Measurements from ENCODE around the gene DLX6. TPM values are rescaled to one million over a fixed set of nuclear protein-coding genes. Genes with fewer than 3 reads are reported as not detected.

DLX6 gene
- total and polyA plus RNA-seq, 2 experiments from 2014 or later = not detected

DNA sequence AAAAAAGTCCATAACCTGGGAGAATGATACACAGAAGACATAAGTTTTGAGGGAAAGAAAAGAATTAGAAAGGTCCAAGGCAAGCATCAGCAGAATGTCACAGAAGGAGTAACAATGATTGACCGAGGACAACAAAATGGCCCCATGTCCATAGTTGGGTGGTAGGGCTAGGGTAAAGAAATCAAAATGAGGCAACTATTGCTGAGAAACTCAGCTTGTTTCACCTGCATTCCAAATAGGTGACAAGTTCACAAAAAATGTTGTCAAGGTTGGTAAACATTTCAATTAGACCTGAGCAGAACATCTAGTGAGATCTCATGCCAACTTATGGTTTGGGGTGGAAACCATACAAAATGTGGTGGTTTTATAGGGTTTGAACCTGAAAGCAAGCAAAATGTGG is 22.8 kb upstream of the DLX6 start:
- no peak overlapping the region for H2AFZ ChIP-seq
- H3K4me3 ChIP-seq = no peak overlapping the region
- no peaks in the 10 kb centered on the region; the same call in 2 of the 3 replicates for H3K9me3 Mint-ChIP-seq
- H3K4me1 ChIP-seq (ENCODE audit: insufficient read depth) = peaks cover 29% of the 10 kb centered on the region
- no peak overlapping the region for H3K27ac ChIP-seq (ENCODE audit: low read depth)
- peaks cover 40% of the 10 kb centered on the region for H3K27me3 ChIP-seq (ENCODE audit: insufficient read depth)
- H4K20me1 ChIP-seq (replicated peaks; ENCODE audit: insufficient read depth) = peaks cover 3% of the 10 kb centered on the region; the same call in 1 of the 2 replicates
- no peaks in the 10 kb centered on the region for H3K36me3 ChIP-seq (ENCODE audit: insufficient read depth)
- no peak overlapping the region for H3K27ac Mint-ChIP-seq
- no peaks in the 10 kb centered on the region for H3K36me3 Mint-ChIP-seq (ENCODE audit: low read depth)
- TF ChIP-seq EZH2 (IDR thresholded peaks at IDR 0.05; ENCODE audit: low read depth, unreplicated experiment) (no peak), EZH2phosphoT487 (IDR thresholded peaks at IDR 0.05; ENCODE audit: unreplicated experiment) (no peak), CREB1 (CRISPR knock-in tag; IDR thresholded peaks at IDR 0.05; ENCODE audit: low read depth) (no peak), NANOG (IDR thresholded peaks at IDR 0.05; ENCODE audit: borderline replicate concordance) (no peak), ZNF114 (CRISPR knock-in tag; IDR thresholded peaks at IDR 0.05) (no peak), ZNF331 (CRISPR knock-in tag; IDR thresholded peaks at IDR 0.05; ENCODE audit: low read depth) (no peak), STAT1 (IDR thresholded peaks at IDR 0.05; ENCODE audit: unreplicated experiment) (no peak)
- TF ChIP-seq, protein P1, sequence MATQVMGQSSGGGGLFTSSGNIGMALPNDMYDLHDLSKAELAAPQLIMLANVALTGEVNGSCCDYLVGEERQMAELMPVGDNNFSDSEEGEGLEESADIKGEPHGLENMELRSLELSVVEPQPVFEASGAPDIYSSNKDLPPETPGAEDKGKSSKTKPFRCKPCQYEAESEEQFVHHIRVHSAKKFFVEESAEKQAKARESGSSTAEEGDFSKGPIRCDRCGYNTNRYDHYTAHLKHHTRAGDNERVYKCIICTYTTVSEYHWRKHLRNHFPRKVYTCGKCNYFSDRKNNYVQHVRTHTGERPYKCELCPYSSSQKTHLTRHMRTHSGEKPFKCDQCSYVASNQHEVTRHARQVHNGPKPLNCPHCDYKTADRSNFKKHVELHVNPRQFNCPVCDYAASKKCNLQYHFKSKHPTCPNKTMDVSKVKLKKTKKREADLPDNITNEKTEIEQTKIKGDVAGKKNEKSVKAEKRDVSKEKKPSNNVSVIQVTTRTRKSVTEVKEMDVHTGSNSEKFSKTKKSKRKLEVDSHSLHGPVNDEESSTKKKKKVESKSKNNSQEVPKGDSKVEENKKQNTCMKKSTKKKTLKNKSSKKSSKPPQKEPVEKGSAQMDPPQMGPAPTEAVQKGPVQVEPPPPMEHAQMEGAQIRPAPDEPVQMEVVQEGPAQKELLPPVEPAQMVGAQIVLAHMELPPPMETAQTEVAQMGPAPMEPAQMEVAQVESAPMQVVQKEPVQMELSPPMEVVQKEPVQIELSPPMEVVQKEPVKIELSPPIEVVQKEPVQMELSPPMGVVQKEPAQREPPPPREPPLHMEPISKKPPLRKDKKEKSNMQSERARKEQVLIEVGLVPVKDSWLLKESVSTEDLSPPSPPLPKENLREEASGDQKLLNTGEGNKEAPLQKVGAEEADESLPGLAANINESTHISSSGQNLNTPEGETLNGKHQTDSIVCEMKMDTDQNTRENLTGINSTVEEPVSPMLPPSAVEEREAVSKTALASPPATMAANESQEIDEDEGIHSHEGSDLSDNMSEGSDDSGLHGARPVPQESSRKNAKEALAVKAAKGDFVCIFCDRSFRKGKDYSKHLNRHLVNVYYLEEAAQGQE (IDR thresholded peaks at IDR 0.05; ENCODE audit: unreplicated experiment) = no peak
- TF ChIP-seq, protein P2, sequence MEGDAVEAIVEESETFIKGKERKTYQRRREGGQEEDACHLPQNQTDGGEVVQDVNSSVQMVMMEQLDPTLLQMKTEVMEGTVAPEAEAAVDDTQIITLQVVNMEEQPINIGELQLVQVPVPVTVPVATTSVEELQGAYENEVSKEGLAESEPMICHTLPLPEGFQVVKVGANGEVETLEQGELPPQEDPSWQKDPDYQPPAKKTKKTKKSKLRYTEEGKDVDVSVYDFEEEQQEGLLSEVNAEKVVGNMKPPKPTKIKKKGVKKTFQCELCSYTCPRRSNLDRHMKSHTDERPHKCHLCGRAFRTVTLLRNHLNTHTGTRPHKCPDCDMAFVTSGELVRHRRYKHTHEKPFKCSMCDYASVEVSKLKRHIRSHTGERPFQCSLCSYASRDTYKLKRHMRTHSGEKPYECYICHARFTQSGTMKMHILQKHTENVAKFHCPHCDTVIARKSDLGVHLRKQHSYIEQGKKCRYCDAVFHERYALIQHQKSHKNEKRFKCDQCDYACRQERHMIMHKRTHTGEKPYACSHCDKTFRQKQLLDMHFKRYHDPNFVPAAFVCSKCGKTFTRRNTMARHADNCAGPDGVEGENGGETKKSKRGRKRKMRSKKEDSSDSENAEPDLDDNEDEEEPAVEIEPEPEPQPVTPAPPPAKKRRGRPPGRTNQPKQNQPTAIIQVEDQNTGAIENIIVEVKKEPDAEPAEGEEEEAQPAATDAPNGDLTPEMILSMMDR (conservative IDR thresholded peaks at IDR 0.05; ENCODE audit: low read depth in 2 of 2) = no peak
- ATAC-seq = no peak
- peaks cover 11% of the 10 kb centered on the region for H3K4me1 Mint-ChIP-seq
- no peaks in the 10 kb centered on the region for H3F3A ChIP-seq (replicated peaks; ENCODE audit: low read depth)
- no peaks in the 10 kb centered on the region for H3K9me2 ChIP-seq (ENCODE audit: insufficient read depth)
- no peak overlapping the region for H3K4me2 ChIP-seq
- no peak overlapping the region for H3K4me3 Mint-ChIP-seq
- no peak for DNase-seq (ENCODE audit: low spot score)
- no peaks in the 10 kb centered on the region for H3K79me2 ChIP-seq (replicated peaks; ENCODE audit: insufficient read depth)
- H3K27me3 Mint-ChIP-seq (ENCODE audit: insufficient read depth, low read depth, poor library complexity) = peaks cover 22% of the 10 kb centered on the region

DNA sequence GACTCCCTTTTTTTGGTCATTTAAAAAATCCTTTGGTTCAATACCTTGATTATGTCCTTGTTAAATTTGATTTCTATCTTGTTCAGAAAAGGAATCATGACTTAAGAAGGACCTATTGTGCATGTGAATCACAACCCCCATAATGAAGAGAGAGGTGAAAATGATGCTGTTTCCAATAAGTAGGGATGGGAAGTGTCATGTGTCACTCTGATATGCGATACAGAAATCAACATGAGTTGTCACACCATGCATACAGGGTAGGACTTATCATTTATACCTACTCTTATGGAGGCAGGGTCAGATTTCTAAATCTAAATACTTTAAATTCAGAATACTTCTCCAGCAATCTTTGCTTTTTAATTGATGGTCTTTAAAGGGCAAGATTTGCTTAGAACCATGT is 19.4 kb upstream of the DLX6 start:
- no peak overlapping the region for H2AFZ ChIP-seq
- no peak overlapping the region for H3K27ac Mint-ChIP-seq
- no peaks in the 10 kb centered on the region for H3K36me3 ChIP-seq (ENCODE audit: insufficient read depth)
- peaks cover 56% of the 10 kb centered on the region for H3K27me3 Mint-ChIP-seq (ENCODE audit: insufficient read depth, low read depth, poor library complexity)
- peaks cover 57% of the 10 kb centered on the region for H3K4me1 ChIP-seq (ENCODE audit: insufficient read depth)
- TF ChIP-seq ZNF114 (CRISPR knock-in tag; IDR thresholded peaks at IDR 0.05) (no peak), EZH2phosphoT487 (IDR thresholded peaks at IDR 0.05; ENCODE audit: unreplicated experiment) (no peak), STAT1 (IDR thresholded peaks at IDR 0.05; ENCODE audit: unreplicated experiment) (no peak), ZNF331 (CRISPR knock-in tag; IDR thresholded peaks at IDR 0.05; ENCODE audit: low read depth) (no peak), CREB1 (CRISPR knock-in tag; IDR thresholded peaks at IDR 0.05; ENCODE audit: low read depth) (no peak)
- TF ChIP-seq, protein P3, sequence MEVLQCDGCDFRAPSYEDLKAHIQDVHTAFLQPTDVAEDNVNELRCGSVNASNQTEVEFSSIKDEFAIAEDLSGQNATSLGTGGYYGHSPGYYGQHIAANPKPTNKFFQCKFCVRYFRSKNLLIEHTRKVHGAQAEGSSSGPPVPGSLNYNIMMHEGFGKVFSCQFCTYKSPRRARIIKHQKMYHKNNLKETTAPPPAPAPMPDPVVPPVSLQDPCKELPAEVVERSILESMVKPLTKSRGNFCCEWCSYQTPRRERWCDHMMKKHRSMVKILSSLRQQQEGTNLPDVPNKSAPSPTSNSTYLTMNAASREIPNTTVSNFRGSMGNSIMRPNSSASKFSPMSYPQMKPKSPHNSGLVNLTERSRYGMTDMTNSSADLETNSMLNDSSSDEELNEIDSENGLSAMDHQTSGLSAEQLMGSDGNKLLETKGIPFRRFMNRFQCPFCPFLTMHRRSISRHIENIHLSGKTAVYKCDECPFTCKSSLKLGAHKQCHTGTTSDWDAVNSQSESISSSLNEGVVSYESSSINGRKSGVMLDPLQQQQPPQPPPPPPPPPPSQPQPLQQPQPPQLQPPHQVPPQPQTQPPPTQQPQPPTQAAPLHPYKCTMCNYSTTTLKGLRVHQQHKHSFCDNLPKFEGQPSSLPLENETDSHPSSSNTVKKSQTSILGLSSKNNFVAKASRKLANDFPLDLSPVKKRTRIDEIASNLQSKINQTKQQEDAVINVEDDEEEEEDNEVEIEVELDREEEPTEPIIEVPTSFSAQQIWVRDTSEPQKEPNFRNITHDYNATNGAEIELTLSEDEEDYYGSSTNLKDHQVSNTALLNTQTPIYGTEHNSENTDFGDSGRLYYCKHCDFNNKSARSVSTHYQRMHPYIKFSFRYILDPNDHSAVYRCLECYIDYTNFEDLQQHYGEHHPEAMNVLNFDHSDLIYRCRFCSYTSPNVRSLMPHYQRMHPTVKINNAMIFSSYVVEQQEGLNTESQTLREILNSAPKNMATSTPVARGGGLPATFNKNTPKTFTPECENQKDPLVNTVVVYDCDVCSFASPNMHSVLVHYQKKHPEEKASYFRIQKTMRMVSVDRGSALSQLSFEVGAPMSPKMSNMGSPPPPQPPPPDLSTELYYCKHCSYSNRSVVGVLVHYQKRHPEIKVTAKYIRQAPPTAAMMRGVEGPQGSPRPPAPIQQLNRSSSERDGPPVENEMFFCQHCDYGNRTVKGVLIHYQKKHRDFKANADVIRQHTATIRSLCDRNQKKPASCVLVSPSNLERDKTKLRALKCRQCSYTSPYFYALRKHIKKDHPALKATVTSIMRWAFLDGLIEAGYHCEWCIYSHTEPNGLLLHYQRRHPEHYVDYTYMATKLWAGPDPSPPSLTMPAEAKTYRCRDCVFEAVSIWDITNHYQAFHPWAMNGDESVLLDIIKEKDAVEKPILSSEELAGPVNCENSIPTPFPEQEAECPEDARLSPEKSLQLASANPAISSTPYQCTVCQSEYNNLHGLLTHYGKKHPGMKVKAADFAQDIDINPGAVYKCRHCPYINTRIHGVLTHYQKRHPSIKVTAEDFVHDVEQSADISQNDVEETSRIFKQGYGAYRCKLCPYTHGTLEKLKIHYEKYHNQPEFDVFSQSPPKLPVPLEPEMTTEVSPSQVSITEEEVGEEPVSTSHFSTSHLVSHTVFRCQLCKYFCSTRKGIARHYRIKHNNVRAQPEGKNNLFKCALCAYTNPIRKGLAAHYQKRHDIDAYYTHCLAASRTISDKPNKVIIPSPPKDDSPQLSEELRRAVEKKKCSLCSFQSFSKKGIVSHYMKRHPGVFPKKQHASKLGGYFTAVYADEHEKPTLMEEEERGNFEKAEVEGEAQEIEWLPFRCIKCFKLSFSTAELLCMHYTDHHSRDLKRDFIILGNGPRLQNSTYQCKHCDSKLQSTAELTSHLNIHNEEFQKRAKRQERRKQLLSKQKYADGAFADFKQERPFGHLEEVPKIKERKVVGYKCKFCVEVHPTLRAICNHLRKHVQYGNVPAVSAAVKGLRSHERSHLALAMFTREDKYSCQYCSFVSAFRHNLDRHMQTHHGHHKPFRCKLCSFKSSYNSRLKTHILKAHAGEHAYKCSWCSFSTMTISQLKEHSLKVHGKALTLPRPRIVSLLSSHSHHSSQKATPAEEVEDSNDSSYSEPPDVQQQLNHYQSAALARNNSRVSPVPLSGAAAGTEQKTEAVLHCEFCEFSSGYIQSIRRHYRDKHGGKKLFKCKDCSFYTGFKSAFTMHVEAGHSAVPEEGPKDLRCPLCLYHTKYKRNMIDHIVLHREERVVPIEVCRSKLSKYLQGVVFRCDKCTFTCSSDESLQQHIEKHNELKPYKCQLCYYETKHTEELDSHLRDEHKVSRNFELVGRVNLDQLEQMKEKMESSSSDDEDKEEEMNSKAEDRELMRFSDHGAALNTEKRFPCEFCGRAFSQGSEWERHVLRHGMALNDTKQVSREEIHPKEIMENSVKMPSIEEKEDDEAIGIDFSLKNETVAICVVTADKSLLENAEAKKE (CRISPR knock-in tag; IDR thresholded peaks at IDR 0.05) = no peak
- no peaks in the 10 kb centered on the region for H3K36me3 Mint-ChIP-seq (ENCODE audit: low read depth)
- no peaks in the 10 kb centered on the region for H3K9me2 ChIP-seq (ENCODE audit: insufficient read depth)
- no peak overlapping the region for H3K27ac ChIP-seq (ENCODE audit: low read depth)
- H3K4me3 Mint-ChIP-seq = no peak overlapping the region
- H3K9me3 Mint-ChIP-seq = no peaks in the 10 kb centered on the region; the same call in 2 of the 3 replicates
- H3K79me2 ChIP-seq (replicated peaks; ENCODE audit: insufficient read depth) = no peaks in the 10 kb centered on the region
- no peak overlapping the region for H3K4me3 ChIP-seq
- peaks cover 29% of the 10 kb centered on the region for H3K4me1 Mint-ChIP-seq
- DNase-seq (ENCODE audit: low spot score) (no peak), ATAC-seq (no peak)
- peaks cover 3% of the 10 kb centered on the region; the same call in 1 of the 2 replicates for H4K20me1 ChIP-seq (replicated peaks; ENCODE audit: insufficient read depth)
- H3K27me3 ChIP-seq (ENCODE audit: insufficient read depth) = peaks cover 74% of the 10 kb centered on the region
- H3F3A ChIP-seq (replicated peaks; ENCODE audit: low read depth) = 0 out of 2 replicates have a peak, but pooled peaks cover 5% of the 10 kb centered on the region
- peak overlapping the region; percentile 50 for H3K4me2 ChIP-seq

Measured in GM23338 (cell line).